Uterus (tissue), 4 donors: ENCODE measurements around the gene ARL2BP. TPM values are rescaled to one million over a fixed set of nuclear protein-coding genes. Genes with fewer than 3 reads are reported as not detected.

Source experiments
- DNase-seq, 2 donors: peaks; one replicate each; pipeline ENCODE4 v3.0.0-alpha.2; 2019 to 2020
- H3K27ac ChIP-seq, 2 donors: fragments of 200-600 bp; sonication (generic); 1 replicate in 1 of 2; 2 replicates in 1 of 2; pipeline ENCODE4 v1.5.1; 2016 to 2018
- H3K27me3 ChIP-seq, 2 donors: fragments of 200-600 bp; sonication (generic); one replicate each; pipeline ENCODE4 v1.5.1; 2018 to 2019; ENCODE audit warnings: control low read depth in 1 of 2
- H3K36me3 ChIP-seq, 2 donors: fragments of 200-600 bp; sonication (generic); one replicate each; pipeline ENCODE4 v1.5.1; 2019; ENCODE audit warnings: control low read depth in 1 of 2
- H3K4me1 ChIP-seq, 2 donors: fragments of 200-600 bp; sonication (generic); one replicate each; pipeline ENCODE4 v1.5.1; 2018 to 2019; ENCODE audit warnings: control low read depth in 1 of 2
- H3K4me3 ChIP-seq, 2 donors: fragments of 200-600 bp; sonication (generic); 1 replicate in 1 of 2; 2 replicates in 1 of 2; pipeline ENCODE4 v1.5.1; 2018 to 2019; ENCODE audit warnings: mild to moderate bottlenecking in 1 of 2
- H3K9me3 ChIP-seq, 2 donors: fragments of 200-600 bp; sonication (generic); one replicate each; pipeline ENCODE4 v1.5.1; 2019; ENCODE audit warnings: control low read depth in 1 of 2
- POLR2A ChIP-seq, 2 donors: fragments of 450-650 bp; IDR thresholded peaks; one replicate each; pipeline ENCODE4 v1.6.1; 2016; ENCODE audit warnings: antibody characterized with exemption in 2 of 2, mild to moderate bottlenecking in 1 of 2, moderate library complexity in 1 of 2
- intact Hi-C: fragments of 100-400 bp; cut with DNase I; formaldehyde crosslinking; loops from one replicate; pipeline ENCODE4 v1.15.1; 2023; ENCODE audit warnings: low total_unique reads
- total RNA-seq, 4 donors: library from RNA; depleted of rRNA in 3 of 4; stranded (reverse); fragments of >200 nt in 3 of 4; gene quantifications; one replicate each; pipeline versions ENCODE4 v1.1.0 to v1.2.4, GENCODE V29; 2014 to 2023
- TF ChIP-seq, protein P1 (sequence below), 4 experiments: fragments of 200-600 bp in 2 of 4; fragments of 450-650 bp in 2 of 4; sonication (generic) in 2 of 4; IDR thresholded peaks; one replicate each; pipeline ENCODE4 v1.5.1; 2016 to 2019; ENCODE audit warnings: antibody characterized with exemption in 4 of 4, mild to moderate bottlenecking in 2 of 4, moderate library complexity in 1 of 4
- donor health status: DM: yes; HTN: yes; CAD: no.

The ARL2BP gene
- total RNA-seq, 4 donors from 2014 or later: 40.9 to 110 (median 57.8) TPM

DNA sequence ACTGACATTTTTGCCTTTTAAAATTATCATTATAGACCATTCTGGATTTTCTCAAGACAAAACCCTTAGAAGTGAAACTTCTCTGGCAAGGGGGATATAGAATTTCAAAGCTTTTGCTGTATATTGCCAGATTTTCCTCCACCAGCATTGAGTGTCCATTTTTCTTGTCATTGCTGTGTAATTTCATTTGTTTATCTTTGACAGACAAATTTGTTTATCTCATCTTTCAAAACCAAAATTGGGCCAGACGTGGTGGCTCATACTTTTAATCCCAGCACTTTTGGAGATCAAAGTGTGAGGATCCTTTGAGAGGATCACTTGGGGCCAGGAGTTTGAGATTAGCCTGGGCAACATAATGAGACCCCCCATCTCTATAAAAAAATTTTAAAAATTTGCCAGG lies 16.0 kb upstream of the ARL2BP start:
- no peak for DNase-seq
- no peaks in the 10 kb centered on the region for H3K36me3 ChIP-seq
- no peak for TF ChIP-seq POLR2A (IDR thresholded peaks at IDR 0.05)
- TF ChIP-seq, protein P1, sequence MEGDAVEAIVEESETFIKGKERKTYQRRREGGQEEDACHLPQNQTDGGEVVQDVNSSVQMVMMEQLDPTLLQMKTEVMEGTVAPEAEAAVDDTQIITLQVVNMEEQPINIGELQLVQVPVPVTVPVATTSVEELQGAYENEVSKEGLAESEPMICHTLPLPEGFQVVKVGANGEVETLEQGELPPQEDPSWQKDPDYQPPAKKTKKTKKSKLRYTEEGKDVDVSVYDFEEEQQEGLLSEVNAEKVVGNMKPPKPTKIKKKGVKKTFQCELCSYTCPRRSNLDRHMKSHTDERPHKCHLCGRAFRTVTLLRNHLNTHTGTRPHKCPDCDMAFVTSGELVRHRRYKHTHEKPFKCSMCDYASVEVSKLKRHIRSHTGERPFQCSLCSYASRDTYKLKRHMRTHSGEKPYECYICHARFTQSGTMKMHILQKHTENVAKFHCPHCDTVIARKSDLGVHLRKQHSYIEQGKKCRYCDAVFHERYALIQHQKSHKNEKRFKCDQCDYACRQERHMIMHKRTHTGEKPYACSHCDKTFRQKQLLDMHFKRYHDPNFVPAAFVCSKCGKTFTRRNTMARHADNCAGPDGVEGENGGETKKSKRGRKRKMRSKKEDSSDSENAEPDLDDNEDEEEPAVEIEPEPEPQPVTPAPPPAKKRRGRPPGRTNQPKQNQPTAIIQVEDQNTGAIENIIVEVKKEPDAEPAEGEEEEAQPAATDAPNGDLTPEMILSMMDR (IDR thresholded peaks at IDR 0.05): no peak
- H3K4me3 ChIP-seq: no peak overlapping the region
- intact Hi-C loops: no loop called here
- no peak overlapping the region for H3K27ac ChIP-seq
- H3K4me1 ChIP-seq: no peaks in the 10 kb centered on the region
- no peaks in the 10 kb centered on the region for H3K9me3 ChIP-seq
- H3K27me3 ChIP-seq: no peaks in the 10 kb centered on the region

DNA sequence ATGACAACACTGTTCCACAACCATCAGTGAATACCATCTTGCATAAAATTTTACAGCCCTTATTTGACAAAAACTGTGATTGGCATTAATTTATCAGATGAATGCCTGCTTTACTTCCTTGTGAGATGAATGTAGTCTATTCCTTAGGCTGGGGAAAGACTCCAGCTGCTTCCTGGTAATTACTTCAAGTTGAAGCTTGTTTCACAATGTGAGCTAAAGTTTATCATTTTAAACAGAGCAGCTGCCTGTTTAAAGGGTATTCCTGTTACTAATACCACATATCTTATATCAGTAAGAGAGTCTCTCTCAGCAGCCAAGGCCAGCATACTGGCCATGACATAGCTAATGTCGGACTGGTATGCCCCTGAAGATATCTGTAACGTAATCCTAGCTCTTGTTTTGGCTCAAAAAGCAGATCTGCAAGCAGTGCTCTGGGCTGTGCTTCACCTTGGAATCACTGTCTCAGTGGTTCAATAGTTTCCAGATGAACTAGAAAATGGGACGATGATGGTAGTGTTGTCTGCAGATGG lies 13.2 kb upstream of the ARL2BP start:
- H3K9me3 ChIP-seq: no peaks in the 10 kb centered on the region
- DNase-seq: no peak
- no peaks in the 10 kb centered on the region for H3K36me3 ChIP-seq
- H3K27me3 ChIP-seq: no peaks in the 10 kb centered on the region
- H3K4me1 ChIP-seq: no peaks in the 10 kb centered on the region
- no peak overlapping the region for H3K27ac ChIP-seq
- H3K4me3 ChIP-seq: no peak overlapping the region
- intact Hi-C loops: no loop called here
- TF ChIP-seq POLR2A (IDR thresholded peaks at IDR 0.05): no peak
- TF ChIP-seq, protein P1 (IDR thresholded peaks at IDR 0.05): no peak

DNA sequence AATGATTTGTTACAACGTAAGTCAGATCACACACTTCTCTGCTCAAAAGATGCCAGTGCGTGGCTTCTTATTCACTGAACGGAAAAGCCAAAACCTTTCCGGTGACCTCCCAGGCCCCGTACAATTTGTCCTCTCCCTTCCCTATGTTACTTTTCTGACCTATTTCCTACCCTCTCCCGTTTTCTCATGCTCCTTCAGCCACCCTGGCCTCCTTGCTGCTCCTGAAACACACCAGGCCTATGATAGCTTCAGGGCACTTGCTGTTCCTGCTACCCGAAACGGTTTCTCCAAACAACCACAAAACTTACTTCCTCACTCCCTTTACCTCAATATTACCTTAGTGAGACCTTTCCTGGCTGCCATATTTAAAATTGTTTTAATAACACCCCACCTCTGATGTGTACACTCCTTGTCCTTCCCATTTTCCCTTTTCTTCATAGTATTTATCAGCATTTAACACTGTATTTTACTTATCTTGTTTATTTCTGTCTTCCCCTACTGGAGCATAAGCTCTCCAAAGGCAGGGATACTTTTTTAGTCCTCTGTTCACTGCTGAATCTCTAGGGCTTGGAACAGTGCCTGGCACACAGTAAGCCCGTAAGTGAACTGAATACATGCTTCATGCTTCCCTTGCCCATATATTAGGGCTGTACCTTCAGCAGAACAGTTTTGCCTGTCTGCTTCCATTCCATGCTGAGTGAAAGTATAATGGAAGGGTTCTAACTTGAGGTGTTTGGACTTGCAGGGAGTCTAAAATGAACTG lies 10.9 kb upstream of the ARL2BP start:
- TF ChIP-seq, protein P1 (IDR thresholded peaks at IDR 0.05): no peak
- TF ChIP-seq POLR2A (IDR thresholded peaks at IDR 0.05): no peak
- H3K4me1 ChIP-seq: no peaks in the 10 kb centered on the region
- H3K36me3 ChIP-seq: no peaks in the 10 kb centered on the region
- H3K4me3 ChIP-seq: no peak overlapping the region
- no peak overlapping the region for H3K27ac ChIP-seq
- intact Hi-C loops: no loop called here
- H3K27me3 ChIP-seq: no peaks in the 10 kb centered on the region
- no peaks in the 10 kb centered on the region for H3K9me3 ChIP-seq
- no peak for DNase-seq

DNA sequence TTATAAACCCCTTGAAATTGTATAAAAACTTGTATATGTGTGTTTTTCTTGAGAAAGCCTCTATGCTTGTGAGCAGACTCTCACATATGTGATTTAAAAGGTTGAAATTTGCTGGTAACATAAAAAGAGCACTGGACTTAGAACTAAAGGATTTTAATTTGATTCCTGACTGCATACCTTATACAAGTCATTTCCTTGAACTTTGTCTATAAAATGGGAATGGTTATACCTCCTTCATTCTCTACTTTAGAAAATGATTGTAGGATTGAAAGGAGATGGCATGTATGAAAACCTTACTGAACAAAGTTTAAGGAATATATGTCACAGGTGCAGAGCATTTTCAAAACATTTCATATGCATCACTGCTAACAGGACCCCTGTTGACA lies 10.4 kb upstream of the ARL2BP start:
- intact Hi-C loops: no loop called here
- no peak overlapping the region for H3K27ac ChIP-seq
- H3K27me3 ChIP-seq: no peaks in the 10 kb centered on the region
- no peak for DNase-seq
- no peaks in the 10 kb centered on the region for H3K4me1 ChIP-seq
- H3K9me3 ChIP-seq: no peaks in the 10 kb centered on the region
- no peak overlapping the region for H3K4me3 ChIP-seq
- H3K36me3 ChIP-seq: no peaks in the 10 kb centered on the region
- no peak for TF ChIP-seq POLR2A (IDR thresholded peaks at IDR 0.05)
- TF ChIP-seq, protein P1 (IDR thresholded peaks at IDR 0.05): no peak

DNA sequence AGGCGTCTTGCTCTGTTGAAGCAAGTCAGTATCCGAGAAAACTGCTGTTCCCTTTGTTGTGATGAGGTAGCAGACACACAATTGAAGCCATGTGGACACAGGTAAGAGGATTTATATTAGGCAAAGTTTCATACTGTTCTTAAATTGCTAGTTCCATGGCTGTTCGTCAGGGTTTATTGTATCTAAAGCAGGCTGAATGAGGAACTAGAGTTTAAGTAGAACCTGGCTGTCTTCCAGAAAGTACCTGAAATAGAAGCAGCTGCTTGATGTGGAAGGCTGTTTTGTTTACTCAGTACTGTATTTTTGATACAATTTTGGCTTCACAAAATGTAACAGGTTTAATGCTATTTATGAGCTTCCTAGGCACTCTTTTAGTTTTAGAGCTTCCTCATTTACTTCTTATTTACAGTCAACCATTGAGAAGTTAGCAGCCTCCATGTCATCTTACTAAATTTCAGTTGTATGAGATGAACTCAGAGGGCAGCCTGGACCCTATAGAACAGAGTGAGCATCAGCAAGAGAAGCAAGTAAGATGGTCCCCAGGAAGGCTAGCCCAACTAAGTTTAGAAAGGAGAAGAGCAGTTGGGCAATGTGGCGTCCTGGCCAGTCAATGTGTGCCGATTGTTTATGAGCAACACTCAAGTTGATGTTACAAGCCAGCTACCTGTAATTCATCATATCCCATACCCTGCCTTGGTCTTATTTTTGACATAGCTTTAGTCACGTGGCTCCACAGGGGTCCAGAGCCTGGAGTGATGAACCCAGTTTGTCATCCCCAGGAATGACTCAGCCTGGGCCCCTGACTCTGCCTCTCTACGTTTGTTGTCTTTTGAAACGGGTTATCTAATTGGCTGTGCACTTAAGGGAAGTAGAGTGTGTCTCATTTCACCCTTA lies 9.7 kb upstream of the ARL2BP start:
- Histone ChIP-seq H3K36me3 (no peaks in the 10 kb centered on the region), H3K27ac (no peak overlapping the region), H3K4me1 (no peaks in the 10 kb centered on the region), H3K4me3 (no peak overlapping the region), H3K9me3 (no peaks in the 10 kb centered on the region), H3K27me3 (no peaks in the 10 kb centered on the region)
- no peak for TF ChIP-seq POLR2A (IDR thresholded peaks at IDR 0.05)
- TF ChIP-seq, protein P1 (IDR thresholded peaks at IDR 0.05): no peak
- intact Hi-C loops: no loop called here
- DNase-seq: no peak
